Mesenchymal stem cell (in vitro differentiated cells and primary cell): ENCODE data around the gene RFC3.

Experiments
- DNase-seq: peaks from one replicate; pipeline ENCODE4 v3.0.0-alpha.2; 2013
- H2AFZ ChIP-seq: one replicate; pipeline ENCODE4 v1.6.1; 2013; ENCODE audit warnings: low read depth, mild to moderate bottlenecking, control low read depth, inconsistent platforms, low read length, moderate library complexity
- H2AK5ac ChIP-seq: 2 replicates; pipeline ENCODE4 v1.6.1; 2013; ENCODE audit warnings: low read length, moderate library complexity, mild to moderate bottlenecking, inconsistent platforms; ENCODE audit not compliant: severe bottlenecking
- H2BK120ac ChIP-seq: one replicate; pipeline ENCODE4 v1.6.1; 2013; ENCODE audit warnings: low read depth, mild to moderate bottlenecking, inconsistent platforms, low read length, moderate library complexity
- H2BK12ac ChIP-seq, 2 experiments: one replicate each; pipeline ENCODE4 v1.6.1; 2013; ENCODE audit warnings: inconsistent platforms in 2 of 2, low read length in 2 of 2, mild to moderate bottlenecking in 2 of 2, moderate library complexity in 2 of 2, control low read depth in 1 of 2
- H2BK15ac ChIP-seq: one replicate; pipeline ENCODE4 v1.6.1; 2013; ENCODE audit warnings: mild to moderate bottlenecking, low read depth, inconsistent platforms; ENCODE audit not compliant: poor library complexity, severe bottlenecking
- H2BK5ac ChIP-seq: 2 replicates; pipeline ENCODE4 v1.6.1; 2013; ENCODE audit warnings: low read depth, mild to moderate bottlenecking, low read length, control low read depth, inconsistent platforms; ENCODE audit not compliant: poor library complexity, severe bottlenecking
- H3K14ac ChIP-seq, 2 experiments: one replicate each; pipeline ENCODE4 v1.6.1; 2013; ENCODE audit warnings: inconsistent platforms in 2 of 2, low read length in 2 of 2, control low read depth in 1 of 2, mild to moderate bottlenecking in 1 of 2, moderate library complexity in 1 of 2
- H3K18ac ChIP-seq, 2 experiments: one replicate each; pipeline ENCODE4 v1.6.1; 2013; ENCODE audit warnings: inconsistent platforms in 2 of 2, low read length in 2 of 2, control low read depth in 1 of 2, low read depth in 1 of 2, mild to moderate bottlenecking in 1 of 2
- H3K23ac ChIP-seq, 2 experiments: one replicate each; pipeline ENCODE4 v1.6.1; 2013; ENCODE audit warnings: inconsistent platforms in 2 of 2, low read length in 2 of 2, mild to moderate bottlenecking in 2 of 2, moderate library complexity in 2 of 2, control low read depth in 1 of 2
- H3K27ac ChIP-seq: 2 replicates; pipeline ENCODE4 v1.5.1; 2013; ENCODE audit warnings: mild to moderate bottlenecking, moderate library complexity, low read length, control low read depth, inconsistent platforms; ENCODE audit not compliant: poor library complexity, severe bottlenecking
- H3K27me3 ChIP-seq, 2 experiments: 2 replicates each; pipeline versions ENCODE4 v1.6.1 to v1.7.0; 2013; ENCODE audit warnings: low read length in 2 of 2, mild to moderate bottlenecking in 2 of 2, moderate library complexity in 2 of 2, control low read depth in 1 of 2, inconsistent platforms in 1 of 2; ENCODE audit not compliant: control insufficient read depth in 1 of 2, insufficient read depth in 1 of 2
- H3K36me3 ChIP-seq, 2 experiments: 2 replicates each; pipeline versions ENCODE4 v1.6.1 to v1.7.0; 2013; ENCODE audit warnings: low read length in 2 of 2, control low read depth in 1 of 2, inconsistent platforms in 1 of 2, low read depth in 1 of 2, mild to moderate bottlenecking in 1 of 2; ENCODE audit not compliant: insufficient read depth in 2 of 2, control insufficient read depth in 1 of 2
- H3K4ac ChIP-seq, 2 experiments: one replicate each; pipeline ENCODE4 v1.6.1; 2013; ENCODE audit warnings: inconsistent platforms in 2 of 2, low read length in 2 of 2, mild to moderate bottlenecking in 2 of 2, moderate library complexity in 2 of 2, control low read depth in 1 of 2, low read depth in 1 of 2
- H3K4me1 ChIP-seq: 2 replicates; pipeline ENCODE4 v1.6.1; 2013; ENCODE audit warnings: low read depth, low read length, control low read depth; ENCODE audit not compliant: control insufficient read depth, insufficient read depth
- H3K4me2 ChIP-seq: 2 replicates; pipeline ENCODE4 v1.6.1; 2013; ENCODE audit warnings: low read length, mild to moderate bottlenecking, inconsistent platforms; ENCODE audit not compliant: poor library complexity, severe bottlenecking
- H3K4me3 ChIP-seq, 2 experiments: 2 replicates each; pipeline versions ENCODE4 v1.5.1 to v1.7.0; 2013; ENCODE audit warnings: low read length in 2 of 2, mild to moderate bottlenecking in 2 of 2, control low read depth in 1 of 2, low read depth in 1 of 2; ENCODE audit not compliant: insufficient read depth in 1 of 2
- H3K79me1 ChIP-seq: replicated peaks from 2 replicates; pipeline ENCODE4 v1.6.1; 2013; ENCODE audit warnings: mild to moderate bottlenecking, control low read depth, low read length, inconsistent platforms; ENCODE audit not compliant: poor library complexity, severe bottlenecking
- H3K9ac ChIP-seq: 2 replicates; pipeline ENCODE4 v1.7.0; 2013; ENCODE audit warnings: mild to moderate bottlenecking, low read length, moderate library complexity
- H3K9me3 ChIP-seq: 2 replicates; pipeline ENCODE4 v1.7.0; 2013; ENCODE audit warnings: mild to moderate bottlenecking, low read length; ENCODE audit not compliant: control insufficient read depth
- H4K8ac ChIP-seq: one replicate; pipeline ENCODE4 v1.6.1; 2013; ENCODE audit warnings: inconsistent platforms, mild to moderate bottlenecking, low read length, moderate library complexity
- H4K91ac ChIP-seq: one replicate; pipeline ENCODE4 v1.6.1; 2013; ENCODE audit warnings: mild to moderate bottlenecking, low read length, inconsistent platforms
- WGBS: methylation state at CpG from one replicate; pipeline ENCODE4 v1.1.7; 2013; ENCODE audit warnings: mixed read lengths; 5-methylcytosine and 5-hydroxymethylcytosine counted together

RFC3 gene

DNA sequence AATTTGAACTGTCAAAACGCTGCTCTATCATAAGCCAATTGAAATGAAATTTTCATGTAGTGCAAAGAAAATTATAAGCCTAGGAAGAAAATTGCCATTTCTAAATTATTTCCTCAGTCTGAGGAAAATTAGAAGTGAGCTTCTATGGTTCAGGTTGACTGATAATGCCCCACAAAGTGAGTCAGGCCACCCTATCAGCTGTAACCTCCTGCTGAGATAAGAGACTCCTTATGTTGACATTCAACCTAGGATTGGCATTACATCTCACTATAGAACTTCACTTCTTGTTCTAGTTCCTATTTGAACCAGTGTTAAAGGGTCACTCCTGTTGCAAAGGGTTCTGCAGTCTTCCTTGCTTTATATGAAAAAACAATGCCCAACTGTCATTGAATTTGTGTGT, 32.6 kb upstream of the RFC3 start:
- Histone ChIP-seq H2AFZ (no peak overlapping the region), H3K9me3 (no peaks in the 10 kb centered on the region), H3K4me3 (no peak overlapping the region), H3K27ac (no peak overlapping the region), H3K14ac (no peak overlapping the region), H3K4me2 (no peak overlapping the region), H3K27me3 (no peaks in the 10 kb centered on the region), H2BK15ac (no peak overlapping the region), H4K8ac (no peak overlapping the region), H3K79me1 (no peaks in the 10 kb centered on the region), H2BK120ac (no peak overlapping the region), H3K23ac (no peak overlapping the region), H3K9ac (no peak overlapping the region), H3K36me3 (no peaks in the 10 kb centered on the region), H2BK5ac (no peak overlapping the region), H2BK12ac (no peak overlapping the region), H3K4me1 (no peaks in the 10 kb centered on the region), H3K4ac (no peak overlapping the region), H4K91ac (no peak overlapping the region), H2AK5ac (no peak overlapping the region), H3K18ac (no peak overlapping the region)
- no CpG with 5 or more reads among the region's 1 CpG for WGBS
- no peak for DNase-seq

DNA sequence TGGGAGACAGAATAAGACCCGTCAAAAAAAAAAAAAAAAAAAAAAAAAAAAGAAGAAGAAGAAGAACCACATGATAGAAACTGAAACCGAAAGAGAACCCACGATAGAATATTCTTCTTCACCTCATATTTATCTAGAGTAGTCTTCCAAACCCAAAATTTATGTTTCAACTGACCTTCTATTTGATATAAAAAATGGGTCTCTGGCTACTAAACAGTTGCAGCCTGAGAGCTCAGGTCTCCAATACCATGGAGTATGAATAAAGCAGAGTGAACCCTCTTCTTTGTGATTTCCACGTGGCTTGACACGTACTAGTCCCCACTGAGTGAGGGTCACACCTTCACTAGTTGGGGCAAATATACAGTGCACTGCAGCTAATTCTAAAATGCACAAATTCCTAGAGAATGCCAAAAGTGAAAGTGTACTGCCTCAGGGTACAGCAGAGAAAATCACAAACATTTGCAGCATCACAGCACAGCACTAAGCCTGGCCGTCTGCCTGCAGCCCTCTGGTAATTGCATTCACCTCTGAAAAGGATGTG, 30.8 kb upstream of the RFC3 start:
- H3K27me3 ChIP-seq = no peaks in the 10 kb centered on the region
- DNase-seq = peak; percentile 5
- H3K4ac ChIP-seq = no peak overlapping the region
- no peak overlapping the region for H2BK120ac ChIP-seq
- H3K36me3 ChIP-seq = no peaks in the 10 kb centered on the region
- H2BK15ac ChIP-seq = no peak overlapping the region
- H4K8ac ChIP-seq = no peak overlapping the region
- no peak overlapping the region for H3K4me2 ChIP-seq
- H4K91ac ChIP-seq = no peak overlapping the region
- no peak overlapping the region for H2AFZ ChIP-seq
- no peak overlapping the region for H3K18ac ChIP-seq
- H3K79me1 ChIP-seq = no peaks in the 10 kb centered on the region
- H3K27ac ChIP-seq = no peak overlapping the region
- no peak overlapping the region for H2BK12ac ChIP-seq
- H3K4me1 ChIP-seq = no peaks in the 10 kb centered on the region
- WGBS = 72% methylated on average over 3 of the region's 6 CpGs
- no peak overlapping the region for H2BK5ac ChIP-seq
- no peak overlapping the region for H2AK5ac ChIP-seq
- H3K9me3 ChIP-seq = no peaks in the 10 kb centered on the region
- H3K9ac ChIP-seq = peak overlapping the region; percentile 79
- H3K23ac ChIP-seq = no peak overlapping the region
- H3K14ac ChIP-seq = no peak overlapping the region
- peak overlapping the region in 1 of 2 experiments; percentile 72 for H3K4me3 ChIP-seq

DNA sequence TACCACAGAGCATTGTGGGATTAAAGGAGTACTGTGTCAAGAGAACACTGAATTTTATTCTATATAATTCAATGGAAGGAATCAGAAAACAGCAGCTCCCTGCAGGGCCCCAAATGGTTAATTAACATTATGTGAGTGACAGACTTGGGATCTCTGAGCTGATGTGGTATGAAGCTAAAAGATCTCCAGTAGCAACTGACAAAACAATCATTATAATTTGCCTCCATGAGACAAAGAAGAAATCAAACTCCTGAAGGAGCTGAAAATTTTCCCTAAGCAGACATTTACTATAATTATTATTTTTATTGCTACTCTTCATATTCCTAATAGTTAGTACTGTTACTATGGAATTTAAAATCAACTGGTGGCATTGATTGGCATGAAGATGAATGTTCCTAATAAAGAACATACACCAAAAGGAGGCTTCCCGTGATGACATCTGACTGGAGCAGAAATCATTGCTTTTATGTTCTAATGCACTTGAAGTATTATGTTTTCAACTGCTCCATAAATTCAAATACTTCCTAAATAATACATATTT, 28.8 kb upstream of the RFC3 start:
- Histone ChIP-seq H3K23ac (no peak overlapping the region), H4K8ac (no peak overlapping the region), H3K79me1 (no peaks in the 10 kb centered on the region), H2BK15ac (no peak overlapping the region), H3K9me3 (no peaks in the 10 kb centered on the region), H3K4ac (no peak overlapping the region), H3K4me3 (no peak overlapping the region), H3K27ac (no peak overlapping the region), H3K4me2 (no peak overlapping the region), H2AFZ (no peak overlapping the region), H3K9ac (no peak overlapping the region), H2AK5ac (no peak overlapping the region), H2BK120ac (no peak overlapping the region), H3K18ac (no peak overlapping the region), H3K4me1 (no peaks in the 10 kb centered on the region), H3K27me3 (no peaks in the 10 kb centered on the region), H4K91ac (no peak overlapping the region), H3K14ac (no peak overlapping the region), H2BK12ac (no peak overlapping the region), H3K36me3 (no peaks in the 10 kb centered on the region), H2BK5ac (no peak overlapping the region)
- no peak for DNase-seq
- WGBS = no CpG with 5 or more reads among the region's 1 CpG

DNA sequence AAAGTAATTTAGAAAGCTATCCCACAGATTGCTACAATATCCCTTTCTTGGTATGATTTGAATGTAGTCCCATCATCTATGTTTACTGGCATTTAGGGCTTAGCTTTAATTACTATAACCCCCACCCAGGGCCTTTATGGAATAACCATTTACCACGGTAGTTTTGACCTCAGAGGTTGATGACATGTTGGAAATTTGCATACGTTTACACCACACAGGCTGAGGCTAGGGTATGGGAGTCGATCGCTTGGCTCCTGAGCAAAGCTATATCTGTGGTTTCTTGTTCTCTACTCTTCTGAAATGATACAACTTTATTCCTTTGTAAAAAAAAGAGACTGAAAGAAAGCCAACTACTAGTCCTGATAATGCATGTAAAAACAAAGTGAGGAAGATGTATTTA, 28.2 kb upstream of the RFC3 start:
- Histone ChIP-seq H3K4ac (no peak overlapping the region), H4K91ac (no peak overlapping the region), H3K27ac (no peak overlapping the region), H3K9me3 (no peaks in the 10 kb centered on the region), H3K4me1 (no peaks in the 10 kb centered on the region), H2BK15ac (no peak overlapping the region), H3K4me2 (no peak overlapping the region), H2BK12ac (no peak overlapping the region), H2BK5ac (no peak overlapping the region), H3K18ac (no peak overlapping the region), H3K9ac (no peak overlapping the region), H3K36me3 (no peaks in the 10 kb centered on the region), H3K79me1 (no peaks in the 10 kb centered on the region), H2BK120ac (no peak overlapping the region), H3K23ac (no peak overlapping the region), H4K8ac (no peak overlapping the region), H3K27me3 (no peaks in the 10 kb centered on the region), H3K4me3 (no peak overlapping the region), H2AFZ (no peak overlapping the region), H3K14ac (no peak overlapping the region), H2AK5ac (no peak overlapping the region)
- WGBS = 0% methylated on average over 1 of the region's 4 CpGs
- DNase-seq = no peak
